ENCODE results near the gene NEDD4L. TPM values are rescaled to one million over a fixed set of nuclear protein-coding genes. Genes with fewer than 3 reads are reported as not detected.

Gene NEDD4L
- total and polyA plus RNA-seq, 2 experiments from 2014 or later, result 36.2 to 72.3 TPM

DNA sequence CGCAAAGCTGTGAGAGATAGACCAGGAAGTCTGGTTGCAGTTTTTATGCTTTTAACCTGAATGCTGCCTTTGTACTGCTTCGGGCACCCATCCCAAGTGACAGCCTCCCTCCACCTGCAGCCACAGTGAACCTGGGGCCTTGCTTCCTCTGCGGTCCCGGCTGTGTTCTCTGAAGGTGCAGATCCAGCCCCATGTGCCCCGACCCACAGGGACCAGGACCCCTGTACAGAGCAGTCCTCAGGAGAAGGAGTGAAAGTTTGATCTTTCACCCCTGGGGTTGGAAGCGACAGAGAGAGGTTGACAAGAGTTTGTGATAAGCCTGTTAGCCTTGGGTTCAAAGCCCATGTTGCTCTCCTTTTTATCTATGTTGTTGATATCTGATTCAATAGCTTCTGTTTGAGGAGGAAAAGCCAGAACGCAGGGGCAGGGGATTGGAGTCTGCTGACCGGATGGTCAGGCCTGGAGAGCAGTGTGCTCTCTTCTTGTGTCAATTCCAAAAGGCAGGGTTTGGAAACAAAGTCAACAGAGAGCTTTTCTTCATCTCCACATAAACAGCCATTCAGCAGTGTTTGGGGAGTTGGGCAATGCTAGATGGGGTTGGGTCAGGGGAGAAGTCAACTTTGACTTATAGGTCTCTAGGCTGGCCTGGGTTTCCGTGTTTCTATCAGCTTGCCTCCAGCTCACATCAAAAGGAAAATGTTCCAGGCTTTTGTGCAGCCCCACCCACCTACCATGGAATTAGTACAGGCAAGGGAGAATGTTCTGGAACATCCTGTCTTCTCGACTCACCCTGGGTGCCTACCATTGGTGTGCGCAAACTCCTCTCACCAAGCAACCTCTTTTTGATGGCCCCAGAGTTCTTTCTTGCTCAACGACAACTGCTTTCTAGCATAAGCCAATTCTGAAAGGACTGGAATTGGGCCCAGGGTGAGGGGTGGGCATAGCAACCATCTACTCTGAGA, 369.9 kb downstream of the NEDD4L start (continued):
- TF ChIP-seq STAT1 (IDR thresholded peaks at IDR 0.05; ENCODE audit: unreplicated experiment), result no peak
- no peak for TF ChIP-seq REST (IDR thresholded peaks at IDR 0.05; ENCODE audit: unreplicated experiment)
- no peak for TF ChIP-seq POLR2AphosphoS5 (IDR thresholded peaks at IDR 0.05; ENCODE audit: low read depth)

DNA sequence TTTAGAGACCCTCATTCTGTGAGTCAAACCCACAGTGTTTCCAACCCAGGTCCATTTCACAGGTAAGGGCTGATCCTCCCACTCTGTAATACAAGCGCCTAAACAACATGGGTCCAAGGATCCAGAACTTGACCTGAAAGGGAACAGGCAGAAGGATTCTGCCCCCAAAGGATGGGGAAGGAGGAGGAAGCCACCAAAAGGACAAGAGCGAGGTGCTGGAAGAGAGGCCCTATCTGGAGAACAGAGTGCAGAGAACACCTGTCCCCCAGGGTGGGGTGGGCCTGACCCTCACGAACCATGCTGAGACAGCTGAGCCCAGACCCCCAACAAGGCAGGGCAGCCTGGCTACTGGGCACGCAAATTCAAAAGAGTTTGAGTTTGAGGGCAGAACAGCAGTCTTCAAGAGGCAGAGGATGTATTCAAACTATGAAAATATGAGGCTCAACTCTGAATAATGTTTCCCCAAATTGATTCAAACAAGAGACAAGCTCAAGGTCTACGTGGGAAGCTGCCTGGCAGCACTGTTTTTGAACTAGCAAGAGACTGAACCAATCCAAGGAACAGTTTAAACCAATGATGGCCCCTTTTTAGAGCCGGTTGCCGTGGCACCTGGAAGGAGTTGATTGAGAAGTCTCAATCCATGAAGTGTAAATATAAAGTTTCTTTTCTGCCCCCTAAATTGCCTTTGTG, 372.1 kb downstream of the NEDD4L start:
- Histone ChIP-seq H3K79me2 (replicated peaks; ENCODE audit: insufficient read depth) (no peaks in the 10 kb centered on the region), H2AFZ (no peak overlapping the region), H3K9me2 (ENCODE audit: insufficient read depth) (no peaks in the 10 kb centered on the region), H3F3A (replicated peaks; ENCODE audit: low read depth) (no peaks in the 10 kb centered on the region), H3K27me3 (ENCODE audit: insufficient read depth) (no peaks in the 10 kb centered on the region), H4K20me1 (replicated peaks; ENCODE audit: insufficient read depth) (no peaks in the 10 kb centered on the region), H3K4me3 (no peak overlapping the region), H3K4me2 (no peak overlapping the region), H3K36me3 (ENCODE audit: insufficient read depth) (no peaks in the 10 kb centered on the region), H3K4me1 (ENCODE audit: insufficient read depth) (no peaks in the 10 kb centered on the region), H3K27ac (ENCODE audit: low read depth) (no peak overlapping the region)
- H3K27me3 Mint-ChIP-seq (ENCODE audit: insufficient read depth, low read depth, poor library complexity), result peaks cover 7% of the 10 kb centered on the region
- H3K9me3 Mint-ChIP-seq, result no peaks in the 10 kb centered on the region
- ATAC-seq (no peak), DNase-seq (ENCODE audit: low spot score) (no peak)
- no peak overlapping the region for H3K27ac Mint-ChIP-seq
- no peaks in the 10 kb centered on the region for H3K36me3 Mint-ChIP-seq (ENCODE audit: low read depth)
- H3K4me1 Mint-ChIP-seq, result no peaks in the 10 kb centered on the region
- H3K4me3 Mint-ChIP-seq, result no peak overlapping the region
- TF ChIP-seq NANOG (IDR thresholded peaks at IDR 0.05; ENCODE audit: borderline replicate concordance) (no peak), ZNF462 (CRISPR knock-in tag; IDR thresholded peaks at IDR 0.05) (no peak), JUNB (IDR thresholded peaks at IDR 0.05; ENCODE audit: unreplicated experiment) (no peak), CREB1 (CRISPR knock-in tag; IDR thresholded peaks at IDR 0.05; ENCODE audit: low read depth) (no peak), REST (IDR thresholded peaks at IDR 0.05; ENCODE audit: unreplicated experiment) (no peak), ETS1 (IDR thresholded peaks at IDR 0.05) (no peak)
